ENCODE measurements around the gene KASH5.

KASH5 gene

DNA sequence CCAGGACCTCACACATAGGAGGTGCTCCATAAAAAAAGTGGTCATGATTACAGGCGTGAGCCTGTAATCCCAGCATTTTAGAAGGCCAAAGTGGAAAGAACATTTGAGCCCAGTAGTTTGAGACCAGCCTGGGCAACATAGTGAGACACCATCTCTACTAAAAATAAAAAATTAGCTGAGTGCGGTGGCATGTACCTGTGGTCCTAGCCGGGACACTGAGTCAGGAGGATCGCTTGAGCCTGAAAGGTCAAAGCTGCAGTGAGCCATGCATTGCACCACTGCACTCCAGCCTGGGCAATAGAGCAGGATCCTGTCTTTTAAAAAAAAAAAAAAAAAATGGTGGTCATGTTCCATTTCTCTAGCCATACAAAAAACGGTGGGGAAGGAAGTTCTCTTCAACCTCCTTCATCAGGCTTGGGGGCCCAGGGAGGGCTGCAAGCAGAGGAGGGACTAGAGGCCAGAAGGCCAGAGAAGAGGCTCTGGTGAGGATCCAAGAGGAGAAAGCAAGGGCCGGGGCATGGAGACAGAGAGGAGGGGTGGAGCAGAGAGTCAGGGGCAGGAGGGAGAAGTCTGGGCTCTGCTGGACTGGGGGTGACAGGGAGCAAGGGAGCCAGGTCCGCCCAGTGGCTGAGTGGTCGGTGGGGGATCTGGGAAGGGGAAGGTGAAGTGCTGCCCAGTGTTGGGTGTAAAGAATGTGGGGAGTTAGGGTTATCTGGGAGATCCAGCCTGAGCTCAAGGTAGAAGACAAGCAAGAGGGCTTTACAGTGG, 8.9 kb downstream of the KASH5 start:
- no peak for DNase-seq

GRCh38 chr19:49398001-49398615, 10.1 kb downstream of the KASH5 start:
- DNase-seq: no peak

DNA sequence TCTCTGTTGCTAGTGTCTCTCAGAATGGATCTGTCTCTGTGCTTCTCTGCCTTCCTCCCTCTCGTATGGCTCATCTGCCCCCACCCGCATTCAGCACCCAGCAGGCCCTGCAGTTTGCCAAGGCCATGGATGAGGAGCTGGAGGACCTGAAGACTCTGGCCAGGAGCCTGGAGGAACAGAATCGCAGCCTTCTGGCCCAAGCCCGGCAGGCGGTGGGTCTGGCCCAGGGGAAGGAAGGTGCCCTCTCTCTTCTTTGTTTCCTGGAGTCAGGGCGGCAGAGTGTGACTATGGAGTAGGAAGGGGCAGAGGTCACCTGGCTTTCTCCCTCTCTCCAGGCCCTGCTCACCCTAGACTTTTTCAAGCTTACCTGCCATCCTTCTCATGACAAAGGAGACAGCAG, 10.9 kb downstream of the KASH5 start:
- DNase-seq: no peak

DNA sequence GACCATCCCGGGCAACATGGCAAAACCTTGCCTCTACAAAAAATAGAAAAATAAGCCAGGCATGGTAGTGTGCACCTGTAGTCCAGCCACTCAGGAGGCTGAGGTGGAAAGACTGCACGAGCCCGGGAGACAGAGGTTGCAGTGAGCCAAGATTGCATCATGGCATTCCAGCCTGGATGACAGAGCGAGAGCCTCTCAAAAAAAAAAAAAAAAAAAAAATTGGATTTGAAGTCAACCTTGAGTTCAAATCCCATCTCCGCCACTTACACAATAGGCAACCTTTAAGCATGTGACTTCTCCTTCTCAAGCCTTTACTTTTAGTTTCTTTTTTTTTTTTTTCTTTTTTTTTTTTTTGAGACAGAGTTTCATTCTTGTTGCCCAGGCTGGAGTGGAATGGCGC, 12.0 kb downstream of the KASH5 start:
- no peak for DNase-seq

GRCh38 chr19:49403404-49404187, 15.5 kb downstream of the KASH5 start:
- no peak for DNase-seq

GRCh38 chr19:49407079-49407478, 19.0 kb downstream of the KASH5 start:
- DNase-seq: no peak

DNA sequence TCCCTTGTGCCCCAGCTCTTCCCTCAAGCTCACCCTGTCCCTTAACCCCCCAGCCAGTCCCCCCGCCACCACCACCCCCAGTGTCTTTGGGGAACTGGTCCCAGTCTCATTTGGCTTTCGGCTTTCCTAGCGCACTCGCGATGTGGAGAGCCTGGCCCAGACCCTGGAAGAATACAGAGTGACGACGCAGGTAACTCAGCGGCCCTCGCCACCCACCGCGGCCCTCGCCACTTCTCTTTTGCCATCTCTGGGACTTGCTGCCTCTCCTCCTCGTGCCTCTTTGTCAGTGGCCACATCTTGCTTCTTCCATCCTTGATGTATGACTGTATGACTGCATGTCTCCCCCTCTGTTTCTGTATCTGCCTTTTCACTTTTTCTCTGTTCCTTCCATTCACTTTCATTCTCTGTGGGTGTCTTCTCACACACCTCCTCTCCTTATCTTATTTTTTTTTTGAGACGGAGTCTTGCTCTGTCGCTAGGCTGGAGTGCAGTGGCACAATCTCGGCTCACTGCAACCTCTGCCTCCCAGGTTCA, 19.5 kb downstream of the KASH5 start:
- no peak for DNase-seq

DNA sequence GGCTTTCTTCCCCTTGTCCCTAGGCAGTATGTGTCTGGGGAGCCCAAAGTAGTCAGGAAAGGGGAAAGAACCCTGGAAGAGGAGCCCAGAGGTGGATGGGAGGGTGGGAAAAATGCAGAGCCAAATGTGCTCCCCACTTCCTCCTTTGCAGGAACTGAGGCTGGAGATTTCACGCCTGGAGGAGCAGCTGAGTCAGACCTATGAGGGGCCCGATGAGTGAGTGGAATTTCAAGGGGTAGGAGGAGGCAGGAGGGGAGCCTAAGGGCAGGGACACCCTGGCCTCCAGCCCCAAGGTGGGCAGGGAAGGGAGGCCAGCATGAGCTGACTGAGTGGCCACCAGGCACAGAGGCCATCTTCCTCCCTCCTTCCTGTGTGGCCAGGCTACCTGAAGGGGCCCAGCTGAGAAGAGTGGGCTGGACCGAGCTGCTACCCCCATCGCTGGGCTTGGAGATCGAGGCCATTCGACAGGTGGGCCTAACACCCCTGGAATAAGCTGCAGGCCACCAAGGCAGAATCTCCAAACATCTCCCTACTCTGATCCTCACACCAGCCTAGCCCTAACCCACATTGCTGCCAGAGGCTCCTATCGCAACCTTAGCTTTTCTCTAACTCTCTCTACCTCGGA, 20.9 kb downstream of the KASH5 start:
- DNase-seq: no peak

DNA sequence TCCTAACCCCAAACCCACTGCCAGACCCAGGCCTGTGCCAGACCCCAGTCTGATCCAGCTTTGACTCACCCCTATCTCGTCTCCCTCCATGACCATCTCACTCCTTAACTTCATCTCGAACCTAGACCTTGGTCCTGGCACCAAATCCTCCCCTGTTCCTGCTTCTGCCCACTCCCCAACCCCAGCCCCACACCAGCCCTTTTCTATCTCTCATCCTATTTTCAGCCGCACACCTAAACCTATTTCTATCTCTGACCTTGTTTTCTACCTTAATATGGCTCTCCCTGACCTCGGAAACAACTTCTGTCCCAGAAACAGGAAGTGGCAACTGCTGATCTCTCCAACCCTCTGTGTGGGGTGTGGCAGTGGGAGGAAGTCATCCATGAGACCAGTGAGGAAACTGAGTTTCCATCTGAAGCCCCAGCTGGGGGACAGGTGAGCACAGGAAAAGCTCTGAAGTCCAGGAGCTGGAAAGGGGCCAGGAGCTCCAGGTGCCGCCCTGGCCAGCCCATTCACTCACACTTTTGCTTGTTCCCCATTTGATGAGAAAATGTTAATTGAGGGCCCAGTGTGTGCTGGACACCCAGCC, 21.5 kb downstream of the KASH5 start:
- DNase-seq: peak in 1 of 2 donors; percentile 23

- DNase-seq: no peak
Observed at GRCh38 chr19:49411681-49412326, 23.8 kb downstream of the KASH5 start.

DNA sequence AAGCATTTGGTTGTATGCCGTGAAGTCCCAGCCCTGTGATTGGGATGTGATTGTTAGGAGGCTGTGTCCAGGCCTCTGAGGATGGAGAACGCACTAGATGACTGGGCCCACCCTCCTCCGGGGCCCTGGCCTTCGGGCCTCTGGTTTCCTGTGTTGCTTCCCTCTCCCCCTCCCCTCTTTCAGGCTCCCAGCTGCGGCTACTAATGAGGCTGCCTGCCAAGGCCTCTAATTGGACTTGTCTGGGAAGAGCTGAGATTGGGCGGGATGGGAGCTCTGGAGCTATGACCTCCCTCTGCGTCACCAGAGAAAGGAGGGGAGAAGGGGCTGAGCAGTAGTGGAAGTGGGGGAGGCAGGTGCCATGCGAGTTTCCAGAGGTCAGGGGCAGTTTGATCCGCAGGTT, 25.3 kb downstream of the KASH5 start:
- no peak for DNase-seq

DNA sequence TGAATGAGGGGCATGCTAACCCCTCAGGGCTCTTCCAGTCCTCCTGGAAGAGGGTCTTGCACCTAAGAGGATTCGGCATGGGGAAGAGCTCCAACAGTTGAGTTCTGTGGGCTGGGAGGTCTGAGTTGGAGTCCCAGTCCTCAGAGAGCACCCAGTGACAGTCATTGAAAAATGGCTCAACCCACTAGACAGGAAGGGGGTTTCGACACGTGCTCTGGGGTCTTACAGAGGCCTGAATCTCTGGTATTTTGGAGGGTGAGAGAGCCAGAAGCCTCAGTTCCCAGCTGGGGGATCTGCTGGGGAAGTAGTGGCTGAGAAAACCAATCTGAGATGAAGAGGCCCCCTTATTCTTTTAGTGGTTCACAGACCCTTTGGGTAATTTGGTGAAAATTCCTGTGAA, 26.2 kb downstream of the KASH5 start:
- DNase-seq: no peak

DNA sequence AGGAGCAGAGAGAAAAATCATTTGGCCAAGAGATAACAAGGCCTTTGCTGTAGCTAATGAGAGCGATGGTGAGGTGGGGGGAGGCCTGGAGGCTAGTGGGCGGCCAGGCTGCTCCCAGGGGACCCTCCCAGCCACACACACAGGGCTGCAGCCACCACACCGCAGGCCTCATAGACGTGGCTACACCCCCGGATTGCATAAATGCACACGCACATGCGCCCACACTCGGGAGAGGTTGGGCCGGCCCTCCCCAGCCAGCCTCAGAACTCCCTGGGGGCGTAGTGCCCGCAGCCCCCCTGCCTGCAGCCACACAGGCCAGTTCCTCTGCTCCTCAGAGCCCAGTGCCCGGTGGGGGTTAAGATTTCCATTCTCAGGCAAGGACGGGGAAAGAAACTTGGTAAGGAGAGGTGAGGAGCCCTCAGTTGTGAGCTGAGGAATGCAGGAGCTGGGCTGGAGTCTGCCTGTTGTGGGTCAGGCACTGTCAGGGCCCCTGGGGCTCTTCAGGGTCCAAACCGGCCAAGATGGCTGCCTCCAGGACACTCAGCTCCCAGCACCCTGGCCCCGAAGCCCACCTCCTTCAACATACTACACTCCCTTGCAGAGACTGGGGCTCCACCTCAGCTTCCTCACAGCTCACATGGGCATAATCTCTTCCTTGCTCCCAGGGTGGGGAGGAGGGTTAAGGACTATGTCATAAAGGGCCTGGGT, 27.2 kb downstream of the KASH5 start:
- DNase-seq: no peak

DNA sequence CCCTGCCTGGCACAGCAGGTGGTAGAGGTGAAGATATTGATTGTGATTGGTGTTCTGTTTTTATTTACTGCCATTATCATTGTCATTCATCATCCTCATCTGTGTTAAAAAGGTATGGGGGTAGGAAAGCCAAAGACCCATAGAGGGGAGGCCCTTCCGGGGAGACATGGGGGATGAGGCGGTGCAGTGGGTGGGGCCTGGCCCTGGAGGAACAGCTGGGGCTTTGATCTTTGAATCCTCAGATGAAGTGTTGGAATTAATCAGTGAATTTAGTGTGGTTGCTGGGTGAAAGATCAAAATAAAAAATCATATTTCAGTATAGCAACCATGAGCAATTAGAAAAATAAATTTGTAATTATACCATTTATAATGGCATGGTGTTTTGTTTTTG, 27.8 kb downstream of the KASH5 start:
- no peak for DNase-seq

- no peak for DNase-seq
Observed at GRCh38 chr19:49417088-49417487, 29.0 kb downstream of the KASH5 start.

GRCh38 chr19:49418511-49418910, 30.5 kb downstream of the KASH5 start:
- DNase-seq: no peak

DNA sequence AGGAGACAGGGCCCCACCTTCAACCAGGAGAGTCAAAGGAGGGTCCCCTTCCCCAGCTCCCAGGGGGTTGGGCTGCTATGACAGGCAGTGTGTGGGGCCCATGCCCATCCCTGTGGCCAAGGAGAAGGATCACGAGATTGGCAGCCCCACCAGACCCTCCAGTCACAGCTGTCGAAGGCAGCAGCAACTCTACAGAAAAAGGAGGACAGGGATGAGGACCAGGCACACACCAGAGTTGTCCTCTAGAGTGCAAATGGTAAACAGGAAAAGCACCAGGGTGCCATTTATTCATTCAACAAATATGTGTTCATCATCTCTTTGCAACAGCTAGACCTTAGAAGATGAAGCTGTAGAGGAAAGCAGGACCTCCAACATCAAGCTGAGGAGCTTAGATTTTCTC, 31.1 kb downstream of the KASH5 start:
- DNase-seq: no peak

GRCh38 chr19:49420227-49420626, 32.2 kb downstream of the KASH5 start:
- no peak for DNase-seq

DNA sequence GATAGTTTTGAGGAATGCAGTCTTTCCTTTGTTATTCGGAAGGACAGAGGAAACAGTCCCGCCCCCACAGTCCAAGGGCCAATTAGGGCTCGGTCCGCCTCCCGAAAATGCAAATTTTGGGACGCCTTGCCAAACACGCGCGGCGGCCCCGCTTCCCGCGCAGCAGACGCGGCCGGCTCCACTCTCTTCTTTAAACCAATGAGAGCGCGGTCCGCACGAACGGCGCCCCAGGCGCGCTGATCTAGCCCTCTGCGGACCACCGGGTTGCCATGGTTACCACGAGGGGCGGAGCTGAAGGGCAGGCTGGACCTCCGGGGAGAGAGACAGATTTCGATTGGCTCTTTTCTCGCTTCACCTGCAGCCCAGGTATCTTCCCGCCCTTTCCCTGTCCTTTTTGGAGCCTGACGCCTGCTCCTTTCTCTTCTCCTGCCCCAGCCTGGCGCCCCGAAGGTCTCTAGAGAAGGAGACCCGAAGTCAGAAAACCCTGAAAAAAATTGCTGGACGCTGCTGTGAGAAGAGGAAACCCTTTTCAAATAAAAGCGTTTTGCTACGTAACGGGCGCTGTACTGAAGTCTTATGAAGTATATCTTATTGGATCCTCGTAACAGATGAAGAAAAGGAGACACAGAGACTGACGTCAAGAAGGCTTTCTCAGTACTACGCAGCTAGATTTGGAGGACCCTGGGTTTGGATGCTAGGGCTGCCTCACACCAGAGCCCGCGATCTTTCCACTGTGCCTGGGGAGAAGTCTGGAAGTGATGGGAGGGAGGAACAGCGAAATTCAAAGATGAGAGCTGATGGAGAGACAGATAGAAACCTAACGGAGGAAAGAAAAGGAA, 33.2 kb downstream of the KASH5 start:
- peak; percentile 16 to 25 for DNase-seq

GRCh38 chr19:49421878-49422202, 33.8 kb downstream of the KASH5 start:
- no peak for DNase-seq
